K562 (cell line): ENCODE results near the gene C5orf22. TPM values are rescaled to one million over a fixed set of nuclear protein-coding genes. Genes with fewer than 3 reads are reported as not detected.

Experiments used
- ATAC-seq: fragments of 200-7000 bp; cut with Tn5 transposase; 3 replicates; pipeline ENCODE4 v1.9.1; 2020; ENCODE audit warnings: moderate library complexity
- BruUV-seq: library from RNA; stranded (reverse); fragments of 400-500 nt; replicated peaks from 2 replicates; lab custom pipeline; 2021; lab: Mats Ljungman, UMichigan
- CTCF ChIA-PET: fragments of 300-600 bp; formaldehyde crosslinking; extraction: SDS; loops from one replicate; lab custom pipeline; 2021; ENCODE audit warnings: low intra/inter-chr PET ratio; lab: Yijun Ruan, JAX
- POLR2A ChIA-PET: fragments of 300-600, 350-650 bp; sonication (Branson Sonifier 250); formaldehyde crosslinking; extraction: SDS; loops from one replicate; lab custom pipeline; 2021; ENCODE audit warnings: antibody characterized with exemption, inconsistent platforms; lab: Yijun Ruan, JAX
- DNase-seq, 4 experiments: peaks; one replicate each; pipeline versions ENCODE4 v3.0.0 to v3.0.0-alpha.2; 2011 to 2018; ENCODE audit warnings: low spot score in 3 of 4, mixed read lengths in 3 of 4; ENCODE audit errors: extremely low read depth in 1 of 4
- FAIRE-seq: peaks from 2 replicates; lab custom pipeline; 2011; peaks lifted over from hg19 to GRCh38; lab: Jason Lieb, UNC
- H2AFZ ChIP-seq: 2 replicates; pipeline ENCODE4 v1.6.0; 2011; ENCODE audit warnings: low read depth, low read length, control low read depth, inconsistent platforms
- H3K27ac ChIP-seq: fragments of 200-600 bp; 3 replicates; pipeline ENCODE4 v1.8.0; 2011; ENCODE audit warnings: low read depth, mild to moderate bottlenecking, control low read depth, inconsistent platforms, low read length, moderate library complexity, mixed read lengths; ENCODE audit errors: extremely low read depth
- H3K27me3 ChIP-seq, 2 experiments: fragments of 300-600 bp in 1 of 2; 2 replicates in 1 of 2; 3 replicates in 1 of 2; pipeline versions ENCODE4 v1.6.0 to v1.8.0; 2011; ENCODE audit warnings: inconsistent platforms in 2 of 2, low read length in 2 of 2, mild to moderate bottlenecking in 1 of 2, mixed read lengths in 1 of 2, moderate library complexity in 1 of 2; ENCODE audit not compliant: control insufficient read depth in 2 of 2, insufficient read depth in 2 of 2
- H3K36me3 ChIP-seq: fragments of 300-600 bp; 3 replicates; pipeline ENCODE4 v1.8.0; 2011; ENCODE audit warnings: mild to moderate bottlenecking, low read length, inconsistent platforms; ENCODE audit not compliant: control insufficient read depth, insufficient read depth
- H3K4me1 ChIP-seq, 2 experiments: fragments of 200-600 bp in 1 of 2; replicated peaks in 1 of 2; 2 replicates in 1 of 2; 3 replicates in 1 of 2; pipeline versions ENCODE4 v1.5.1 to v1.8.0; 2011; ENCODE audit warnings: inconsistent platforms in 2 of 2, low read length in 2 of 2, mild to moderate bottlenecking in 1 of 2, mixed read lengths in 1 of 2, moderate library complexity in 1 of 2; ENCODE audit not compliant: control insufficient read depth in 2 of 2, insufficient read depth in 2 of 2
- H3K4me2 ChIP-seq: 2 replicates; pipeline ENCODE4 v1.6.1; 2011; ENCODE audit warnings: low read length, control low read depth, inconsistent platforms, mixed read lengths; ENCODE audit not compliant: insufficient read depth
- H3K4me3 ChIP-seq: fragments of 200-600 bp; sonication (generic), shearing (Covaris generic); 2 replicates; pipeline ENCODE4 v1.5.1; 2016; ENCODE audit warnings: control low read depth, inconsistent platforms
- H3K79me2 ChIP-seq: fragments of 200-600 bp; 3 replicates; pipeline ENCODE4 v1.8.0; 2011; ENCODE audit warnings: low read length, inconsistent platforms; ENCODE audit not compliant: control insufficient read depth, insufficient read depth
- H3K9ac ChIP-seq, 2 experiments: 2 replicates each; pipeline versions ENCODE4 v1.6.0 to v1.6.1; 2011; ENCODE audit warnings: low read depth in 2 of 2, low read length in 2 of 2, control low read depth in 1 of 2, inconsistent platforms in 1 of 2, mild to moderate bottlenecking in 1 of 2, mixed read lengths in 1 of 2; ENCODE audit not compliant: insufficient read depth in 1 of 2
- H3K9me1 ChIP-seq: one replicate; pipeline ENCODE4 v1.6.0; 2011; ENCODE audit warnings: inconsistent platforms, mild to moderate bottlenecking, low read length, moderate library complexity; ENCODE audit not compliant: control insufficient read depth, insufficient read depth
- H3K9me3 ChIP-seq: replicated peaks from 2 replicates; pipeline ENCODE4 v1.5.1; 2011; ENCODE audit warnings: low read depth, low read length, inconsistent platforms; ENCODE audit not compliant: control insufficient read depth, insufficient read depth
- H4K20me1 ChIP-seq: replicated peaks from 2 replicates; pipeline ENCODE4 v1.6.1; 2011; ENCODE audit warnings: low read length, inconsistent platforms, mixed read lengths; ENCODE audit not compliant: control insufficient read depth, insufficient read depth
- CBFA2T2 ChIP-seq: fragments of 450-650 bp; conservative IDR thresholded peaks from 2 replicates; pipeline ENCODE4 v1.6.1; 2017; ENCODE audit warnings: mild to moderate bottlenecking
- CEBPB ChIP-seq: fragments of 450-650 bp; IDR thresholded peaks from 2 replicates; pipeline ENCODE4 v1.6.1; 2016; ENCODE audit warnings: missing genetic modification characterization, missing compliant biosample characterization
- CEBPG ChIP-seq, 3 experiments: fragments of 200-800 bp in 1 of 3; sonication (Bioruptor generic) in 1 of 3; sonication (generic) in 1 of 3; formaldehyde crosslinking in 1 of 3; IDR thresholded peaks in 2 of 3; conservative IDR thresholded peaks in 1 of 3; 2 replicates each; pipeline versions ENCODE4 v1.6.1 to v1.8.0; 2016 to 2022; ENCODE audit warnings: missing compliant biosample characterization in 2 of 3, missing genetic modification characterization in 2 of 3, mild to moderate bottlenecking in 1 of 3, missing genetic modification reagents in 1 of 3
- MGA ChIP-seq: fragments of 450-650 bp; IDR thresholded peaks from 2 replicates; pipeline ENCODE4 v1.6.1; 2016; ENCODE audit warnings: mild to moderate bottlenecking, moderate library complexity
- SIN3B ChIP-seq: fragments of 450-650 bp; IDR thresholded peaks from 2 replicates; pipeline ENCODE4 v1.6.1; 2017; ENCODE audit warnings: low read depth, mild to moderate bottlenecking, moderate library complexity
- ZNF384 ChIP-seq: IDR thresholded peaks from 2 replicates; pipeline ENCODE4 v1.6.1; 2012; ENCODE audit warnings: low read depth, low read length, improper control_type of control experiment
- WGBS: fragments of 100-300 bp; shearing (Covaris generic); methylation state at CpG from one replicate; pipeline ENCODE4 v1.1.6; 2016; ENCODE audit warnings: low coverage, mixed read lengths; ENCODE audit not compliant: insufficient coverage; ENCODE audit errors: missing lambda C conversion rate; 5-methylcytosine and 5-hydroxymethylcytosine counted together
- in situ Hi-C: fragments of 300-500 bp; cut with MboI; formaldehyde crosslinking; loops from 4 replicates; pipeline ENCODE4 v1.15.0; 2018; ENCODE audit warnings: inconsistent platforms, mixed read lengths
- intact Hi-C: fragments of 100-400 bp; cut with micrococcal nuclease; formaldehyde crosslinking; loops from 2 replicates; pipeline ENCODE4 v1.14.2; 2022
- polyA plus RNA-seq, 8 experiments: library from polyadenylated mRNA; depleted of rRNA in 4 of 8; stranded (reverse) in 5 of 8; unstranded in 3 of 8; fragments of >200 nt; fragmentation: Nextera tagmentation in 2 of 8; fragmentation: Illumina TruSeq in 1 of 8; extraction: Ambion mirVana in 2 of 8; extraction: Trizol in 1 of 8; gene quantifications; 2 replicates each; pipeline versions ENCODE4 v1.2.1 to v1.2.3, GENCODE V29; 2011 to 2014; ENCODE audit warnings: inconsistent platforms in 1 of 8, missing spikeins in 1 of 8
- total RNA-seq, 7 experiments: library from RNA; depleted of rRNA in 6 of 7; stranded (reverse); fragments of >200 nt in 6 of 7; fragmentation: Illumina TruSeq in 2 of 7; extraction: Trizol in 2 of 7; gene quantifications; 2 replicates each; pipeline versions ENCODE4 v1.2.1 to v1.2.3, GENCODE V29; 2011 to 2021; ENCODE audit warnings: low replicate concordance in 1 of 7
- TF ChIP-seq, protein P1 (sequence below): fragments of 250-450 bp; sonication (Bioruptor Pico); IDR thresholded peaks from 2 replicates; pipeline ENCODE4 v1.4.0; 2020

The C5orf22 gene
- total and polyA plus RNA-seq, 9 of the 15 experiments (the other 6 are each of a cell fraction or from before 2014, with no cell fraction given), result 22.7 to 56.7 (median 39.3) TPM

DNA sequence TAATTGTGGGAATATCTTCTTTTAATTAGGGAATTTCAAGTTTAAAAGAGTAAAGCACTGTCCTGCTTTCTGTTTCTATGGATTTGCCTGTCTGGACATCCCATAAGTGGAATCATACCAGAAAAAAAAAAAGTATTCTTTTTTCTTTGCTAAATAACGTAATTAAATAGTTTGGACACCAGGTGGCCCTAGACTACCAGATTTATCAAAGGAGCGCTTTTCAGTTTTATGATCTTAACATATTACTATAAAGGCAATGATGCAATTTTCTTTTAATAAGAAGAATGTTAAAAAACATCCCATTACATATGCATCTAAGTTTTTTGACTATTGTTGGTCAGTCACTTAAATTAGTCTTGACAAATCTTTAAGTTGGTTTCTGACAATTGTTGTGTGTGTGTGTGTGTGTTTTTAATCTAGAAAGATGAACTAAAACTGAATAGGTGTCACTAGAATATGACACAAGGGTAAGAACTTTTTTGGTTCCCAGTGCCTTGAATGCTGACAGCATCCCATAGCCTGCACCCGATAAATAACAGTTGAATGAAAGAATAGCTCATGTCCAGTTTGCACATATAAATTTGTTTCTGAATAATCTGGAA is 49.5 kb downstream of the C5orf22 start:
- no TSS peak for BruUV-seq
- no peaks in the 10 kb centered on the region for H4K20me1 ChIP-seq
- intact Hi-C loops (loop anchor here (1.0 to 5.0 kb wide), 4 partner anchors 81 to 512 kb away; no protein-coding TSS in a partner anchor), in situ Hi-C loops (loop anchor here (5.0 to 25.0 kb wide), 3 partner anchors 221 to 1031 kb away; no protein-coding TSS in a partner anchor)
- no peak overlapping the region for H3K4me2 ChIP-seq
- H3K27me3 ChIP-seq, result peaks cover 0 to 5% of the 10 kb centered on the region in 2 experiments; a peak in 2 of 5 replicates
- FAIRE-seq (peak; percentile 78), DNase-seq (peak in 3 of 4 experiments; percentile 31 to 52 (median 33)), ATAC-seq (peak; percentile 51; the same call in 1 of the 3 replicates)
- 3% methylated on average over 3 of the region's 3 CpGs for WGBS
- no peaks in the 10 kb centered on the region for H3K9me1 ChIP-seq
- CTCF ChIA-PET, result interaction anchor here (0.6 to 2.2 kb wide), 6 partner anchors 189 to 1032 kb away, joined by 3 to 19 read pairs (median 4); partner anchors contain the start of gene ZFR
- H3K4me1 ChIP-seq, result no peaks in the 10 kb centered on the region
- no peak overlapping the region for H3K9ac ChIP-seq
- H2AFZ ChIP-seq, result no peak overlapping the region
- no peaks in the 10 kb centered on the region for H3K79me2 ChIP-seq
- no peak overlapping the region for H3K27ac ChIP-seq
- H3K36me3 ChIP-seq, result no peaks in the 10 kb centered on the region
- H3K9me3 ChIP-seq, result no peaks in the 10 kb centered on the region
- no peak overlapping the region for H3K4me3 ChIP-seq
- POLR2A ChIA-PET, result no interaction called here
- TF ChIP-seq, protein P1, sequence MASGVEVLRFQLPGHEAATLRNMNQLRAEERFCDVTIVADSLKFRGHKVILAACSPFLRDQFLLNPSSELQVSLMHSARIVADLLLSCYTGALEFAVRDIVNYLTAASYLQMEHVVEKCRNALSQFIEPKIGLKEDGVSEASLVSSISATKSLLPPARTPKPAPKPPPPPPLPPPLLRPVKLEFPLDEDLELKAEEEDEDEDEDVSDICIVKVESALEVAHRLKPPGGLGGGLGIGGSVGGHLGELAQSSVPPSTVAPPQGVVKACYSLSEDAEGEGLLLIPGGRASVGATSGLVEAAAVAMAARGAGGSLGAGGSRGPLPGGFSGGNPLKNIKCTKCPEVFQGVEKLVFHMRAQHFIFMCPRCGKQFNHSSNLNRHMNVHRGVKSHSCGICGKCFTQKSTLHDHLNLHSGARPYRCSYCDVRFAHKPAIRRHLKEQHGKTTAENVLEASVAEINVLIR, result no peak
- TF ChIP-seq ZNF384 (peak; percentile 66), MGA (no peak), SIN3B (no peak), CBFA2T2 (no peak), CEBPG (CRISPR knock-in tag; IDR thresholded peaks at IDR 0.05) (no peak), CEBPG (tag; conservative IDR thresholded peaks at IDR 0.05 in 1 of 2, IDR thresholded peaks at IDR 0.05 in 1 of 2) (peak; percentile 70 to 80), CEBPB (tag) (peak; percentile 55; the same call in 1 of the 2 replicates)
